Rectal smooth muscle tissue (tissue), 1 donor: Measurements from ENCODE around the gene DNAH10.

Experiments
- H3K27ac ChIP-seq: one replicate; pipeline ENCODE4 v1.7.0; 2013; ENCODE audit warnings: low read depth, low read length, inconsistent platforms
- H3K27me3 ChIP-seq: one replicate; pipeline ENCODE4 v1.7.0; 2013; ENCODE audit warnings: low read length; ENCODE audit not compliant: control insufficient read depth, insufficient read depth
- H3K36me3 ChIP-seq: one replicate; pipeline ENCODE4 v1.7.0; 2013; ENCODE audit warnings: low read length; ENCODE audit not compliant: control insufficient read depth, insufficient read depth
- H3K4me1 ChIP-seq: one replicate; pipeline ENCODE4 v1.7.0; 2013; ENCODE audit warnings: low read length; ENCODE audit not compliant: control insufficient read depth, insufficient read depth
- H3K4me3 ChIP-seq: one replicate; pipeline ENCODE4 v1.7.0; 2013; ENCODE audit warnings: low read length
- H3K9ac ChIP-seq: one replicate; pipeline ENCODE4 v1.7.0; 2013; ENCODE audit warnings: low read length

DNAH10 gene

DNA sequence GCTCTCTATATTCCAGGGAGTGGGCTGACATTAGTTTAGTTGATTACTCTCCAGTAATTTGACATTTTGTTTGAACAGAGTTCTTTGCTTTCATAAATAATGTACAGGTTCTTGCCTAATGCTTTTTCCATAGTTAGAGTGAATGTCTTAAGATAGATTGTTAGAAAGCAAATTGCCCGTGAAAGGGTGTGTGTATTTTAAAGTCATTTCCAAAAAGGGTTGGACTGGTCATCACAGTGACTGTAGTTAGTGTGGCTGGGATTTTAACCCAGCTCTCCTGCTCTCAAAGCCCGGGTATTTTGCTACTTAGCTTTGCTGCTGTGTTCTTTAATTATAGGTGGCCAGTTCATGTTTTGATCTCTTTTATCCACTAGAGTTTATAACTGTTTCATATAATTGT lies 74.2 kb downstream of the DNAH10 start:
- Histone ChIP-seq H3K4me3 (no peak overlapping the region), H3K9ac (no peak overlapping the region), H3K36me3 (no peaks in the 10 kb centered on the region), H3K4me1 (no peaks in the 10 kb centered on the region), H3K27ac (no peak overlapping the region), H3K27me3 (no peaks in the 10 kb centered on the region)

DNA sequence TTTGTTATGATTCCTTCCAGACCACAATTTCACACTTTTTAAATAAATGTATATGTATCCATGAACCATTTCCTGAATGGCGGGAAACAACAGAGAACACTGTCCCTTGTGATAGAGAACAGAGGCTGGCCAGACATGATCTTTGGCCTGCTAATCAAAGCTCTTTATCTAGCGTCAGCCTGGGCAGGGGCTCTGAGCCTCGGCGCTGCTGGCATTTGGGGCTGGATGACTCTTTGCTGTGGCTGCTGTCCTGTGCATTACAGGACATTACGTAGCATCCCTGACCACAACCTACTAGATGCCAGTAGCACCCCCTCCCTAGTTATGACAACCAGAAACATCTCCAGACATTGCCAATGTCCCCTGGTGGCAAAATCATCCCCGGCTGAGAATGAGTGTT lies 77.7 kb downstream of the DNAH10 start:
- H3K4me1 ChIP-seq = no peaks in the 10 kb centered on the region
- H3K9ac ChIP-seq = no peak overlapping the region
- no peak overlapping the region for H3K4me3 ChIP-seq
- no peaks in the 10 kb centered on the region for H3K36me3 ChIP-seq
- H3K27ac ChIP-seq = no peak overlapping the region
- H3K27me3 ChIP-seq = peaks cover 2% of the 10 kb centered on the region

DNA sequence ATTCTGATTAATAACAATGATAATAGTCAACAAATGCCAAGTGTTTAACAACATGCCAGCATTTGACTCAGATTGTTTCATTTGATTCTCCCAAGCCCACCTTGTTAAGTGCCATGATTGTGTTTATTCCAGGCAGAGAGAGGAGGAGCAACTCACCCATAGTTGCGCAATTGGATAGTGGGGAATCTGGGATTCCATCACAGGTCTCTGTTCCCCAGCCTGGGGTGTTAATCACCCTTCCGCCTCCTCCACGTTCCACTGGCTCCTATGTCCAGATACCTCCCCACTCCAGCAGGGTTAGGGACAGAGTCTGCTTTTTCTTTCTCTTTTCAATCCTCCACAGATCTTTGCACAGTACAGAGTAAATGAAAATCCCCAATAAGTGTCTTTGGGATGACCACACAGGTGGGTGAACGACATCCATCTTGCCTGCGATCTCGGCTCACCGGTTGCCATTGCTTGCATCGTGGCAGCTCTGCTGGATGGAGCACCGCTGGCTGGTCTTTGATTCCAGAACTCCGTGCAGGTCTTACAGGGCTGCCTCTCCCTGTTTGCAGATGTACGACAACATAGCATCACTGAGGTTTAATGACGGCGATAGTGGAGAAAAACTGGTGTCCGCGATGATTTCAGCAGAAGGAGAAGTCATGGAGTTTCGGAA lies 78.8 kb downstream of the DNAH10 start:
- no peaks in the 10 kb centered on the region for H3K36me3 ChIP-seq

DNA sequence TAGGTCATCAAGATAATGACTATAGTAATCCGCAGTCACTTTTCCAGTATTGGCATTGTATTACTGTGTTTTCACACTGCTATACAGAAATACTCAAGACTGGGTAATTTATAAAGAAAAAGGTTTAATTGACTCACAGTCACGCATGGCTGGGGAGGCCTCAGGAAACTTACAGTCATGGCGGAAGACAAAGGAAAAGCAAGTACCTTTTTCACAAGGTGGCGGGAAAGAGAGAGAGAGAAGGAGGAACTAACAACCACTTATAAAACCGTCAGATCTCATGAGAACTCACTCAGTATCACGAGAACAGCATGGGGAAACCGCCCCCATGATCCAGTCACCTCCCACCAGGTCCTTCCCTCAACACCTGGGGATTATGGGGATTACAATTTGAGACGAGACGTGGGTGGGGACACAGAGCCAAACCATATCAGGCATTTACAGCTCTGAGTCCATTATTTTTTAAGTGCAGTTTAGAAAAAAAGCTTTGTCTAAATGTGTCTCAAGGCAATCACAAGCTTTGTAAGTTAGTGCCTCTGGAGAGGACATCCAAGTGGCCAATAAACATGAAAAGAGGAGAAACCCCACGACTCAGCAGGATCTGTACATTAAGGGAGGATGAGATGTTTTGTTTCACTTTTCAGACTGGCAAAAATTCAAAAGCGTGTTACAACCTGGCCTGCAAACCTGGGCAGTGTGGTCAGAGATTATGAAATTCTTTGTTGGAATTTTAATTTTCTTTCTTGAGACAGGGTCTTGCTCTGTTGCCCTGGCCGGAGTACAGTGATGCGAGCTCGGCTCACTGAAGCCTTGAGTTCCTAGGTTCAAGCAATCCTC lies 82.0 kb downstream of the DNAH10 start:
- Histone ChIP-seq H3K36me3 (no peaks in the 10 kb centered on the region), H3K27ac (no peak overlapping the region), H3K9ac (no peak overlapping the region), H3K27me3 (peaks cover 2% of the 10 kb centered on the region), H3K4me1 (no peaks in the 10 kb centered on the region), H3K4me3 (no peak overlapping the region)

More for the DNA sequence above, 78.8 kb downstream of the DNAH10 start:
- H3K27ac ChIP-seq = no peak overlapping the region
- no peaks in the 10 kb centered on the region for H3K4me1 ChIP-seq
- peaks cover 2% of the 10 kb centered on the region for H3K27me3 ChIP-seq
- no peak overlapping the region for H3K4me3 ChIP-seq
- H3K9ac ChIP-seq = no peak overlapping the region

DNA sequence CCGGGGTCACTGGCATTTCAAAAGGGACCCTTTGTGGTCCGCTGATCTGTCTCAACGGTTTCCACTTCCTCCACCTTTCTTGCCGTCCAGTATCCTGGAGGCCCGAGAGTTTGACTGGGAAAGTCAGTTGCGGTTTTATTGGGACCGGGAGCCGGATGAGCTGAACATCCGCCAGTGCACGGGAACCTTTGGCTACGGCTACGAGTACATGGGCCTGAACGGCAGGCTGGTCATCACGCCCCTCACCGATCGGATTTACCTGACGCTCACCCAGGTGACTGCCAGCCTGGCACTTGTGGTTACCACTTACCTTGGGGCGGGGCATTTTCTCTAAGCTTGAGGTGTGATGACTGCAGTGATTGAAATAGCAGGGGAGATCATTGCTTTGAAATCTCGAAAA lies 83.8 kb downstream of the DNAH10 start:
- Histone ChIP-seq H3K36me3 (no peaks in the 10 kb centered on the region), H3K27ac (no peak overlapping the region), H3K4me3 (no peak overlapping the region), H3K9ac (no peak overlapping the region), H3K27me3 (peaks cover 2% of the 10 kb centered on the region), H3K4me1 (no peaks in the 10 kb centered on the region)

DNA sequence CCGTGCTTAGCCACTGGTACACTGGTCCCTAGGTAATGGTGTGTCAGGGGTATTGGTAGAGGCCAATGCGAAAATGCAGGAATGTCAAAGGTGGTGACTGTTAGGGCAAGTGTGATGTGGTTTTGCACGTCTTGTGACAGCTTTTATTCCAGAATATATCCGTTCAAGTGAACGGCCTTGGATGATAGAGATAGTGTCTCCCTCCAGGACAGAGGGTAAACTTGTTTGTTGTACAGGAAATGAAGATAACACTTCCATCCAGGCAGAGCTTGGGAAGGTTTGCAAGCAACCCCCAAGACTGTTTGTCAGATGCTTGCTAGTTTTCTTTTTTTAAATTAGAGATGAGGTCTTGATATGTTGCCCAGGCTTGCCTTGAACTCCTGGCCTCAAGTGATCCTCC lies 84.2 kb downstream of the DNAH10 start:
- H3K36me3 ChIP-seq = no peaks in the 10 kb centered on the region
- H3K27ac ChIP-seq = no peak overlapping the region
- peaks cover 2% of the 10 kb centered on the region for H3K27me3 ChIP-seq
- H3K4me1 ChIP-seq = no peaks in the 10 kb centered on the region
- H3K9ac ChIP-seq = no peak overlapping the region
- H3K4me3 ChIP-seq = no peak overlapping the region

DNA sequence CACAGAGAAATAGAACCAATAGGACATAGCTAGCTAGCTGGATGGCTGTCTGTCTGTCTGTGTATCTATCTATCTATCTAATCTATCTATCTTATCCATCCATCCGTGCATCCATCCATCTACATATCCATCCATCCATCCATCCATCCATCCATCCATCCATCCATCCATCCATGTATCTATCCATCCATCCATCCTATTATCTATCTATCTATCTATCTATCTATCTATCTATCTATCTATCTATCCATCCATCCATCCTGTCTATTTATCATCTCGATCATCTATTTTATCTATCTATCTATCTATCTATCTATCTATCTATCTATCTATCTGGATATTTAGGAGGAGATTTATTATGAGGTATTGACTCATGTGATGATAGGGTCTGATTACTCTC lies 84.9 kb downstream of the DNAH10 start:
- H3K36me3 ChIP-seq = no peaks in the 10 kb centered on the region
- no peaks in the 10 kb centered on the region for H3K4me1 ChIP-seq
- peaks cover 2% of the 10 kb centered on the region for H3K27me3 ChIP-seq
- no peak overlapping the region for H3K9ac ChIP-seq
- no peak overlapping the region for H3K27ac ChIP-seq
- no peak overlapping the region for H3K4me3 ChIP-seq

DNA sequence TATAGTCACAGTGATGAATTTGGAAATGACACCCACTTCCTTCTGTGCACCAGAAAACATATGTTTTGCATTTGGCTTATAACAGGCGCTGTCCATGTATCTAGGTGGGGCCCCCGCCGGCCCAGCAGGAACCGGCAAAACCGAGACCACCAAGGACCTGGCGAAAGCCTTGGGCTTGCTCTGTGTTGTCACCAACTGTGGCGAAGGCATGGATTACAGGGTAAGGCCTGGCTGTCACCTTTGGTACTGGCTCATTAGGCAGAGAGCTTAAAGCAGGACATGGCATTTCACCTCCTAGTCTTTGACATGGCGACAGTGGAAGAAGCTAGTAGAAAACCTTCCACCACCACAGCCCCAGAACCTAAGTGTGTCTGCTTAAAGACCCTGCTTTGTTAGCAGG lies 85.8 kb downstream of the DNAH10 start:
- H3K4me1 ChIP-seq = no peaks in the 10 kb centered on the region
- H3K4me3 ChIP-seq = no peak overlapping the region
- H3K36me3 ChIP-seq = no peaks in the 10 kb centered on the region
- no peak overlapping the region for H3K9ac ChIP-seq
- H3K27me3 ChIP-seq = no peaks in the 10 kb centered on the region
- no peak overlapping the region for H3K27ac ChIP-seq

DNA sequence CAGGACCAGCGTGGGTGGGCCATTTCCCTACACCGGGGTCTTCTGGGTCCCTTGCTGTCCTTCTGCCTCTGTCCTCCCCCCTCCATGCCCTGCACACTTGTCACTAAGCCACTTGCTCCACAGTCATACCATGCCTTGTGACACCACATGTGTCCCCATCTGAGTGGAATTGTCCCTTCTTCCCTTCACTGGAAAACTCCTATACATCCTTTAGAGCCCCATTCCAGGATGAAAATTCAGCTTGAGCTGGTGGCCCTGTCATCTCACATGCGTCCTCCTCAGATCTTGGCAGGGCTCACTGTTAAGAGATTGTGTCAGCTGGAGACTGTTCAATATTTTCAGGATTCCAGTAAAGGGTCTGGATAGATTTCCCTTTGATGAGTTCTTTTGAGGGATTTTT lies 87.4 kb downstream of the DNAH10 start:
- no peak overlapping the region for H3K27ac ChIP-seq
- H3K36me3 ChIP-seq = no peaks in the 10 kb centered on the region
- no peak overlapping the region for H3K9ac ChIP-seq
- no peaks in the 10 kb centered on the region for H3K27me3 ChIP-seq
- no peak overlapping the region for H3K4me3 ChIP-seq
- H3K4me1 ChIP-seq = no peaks in the 10 kb centered on the region

DNA sequence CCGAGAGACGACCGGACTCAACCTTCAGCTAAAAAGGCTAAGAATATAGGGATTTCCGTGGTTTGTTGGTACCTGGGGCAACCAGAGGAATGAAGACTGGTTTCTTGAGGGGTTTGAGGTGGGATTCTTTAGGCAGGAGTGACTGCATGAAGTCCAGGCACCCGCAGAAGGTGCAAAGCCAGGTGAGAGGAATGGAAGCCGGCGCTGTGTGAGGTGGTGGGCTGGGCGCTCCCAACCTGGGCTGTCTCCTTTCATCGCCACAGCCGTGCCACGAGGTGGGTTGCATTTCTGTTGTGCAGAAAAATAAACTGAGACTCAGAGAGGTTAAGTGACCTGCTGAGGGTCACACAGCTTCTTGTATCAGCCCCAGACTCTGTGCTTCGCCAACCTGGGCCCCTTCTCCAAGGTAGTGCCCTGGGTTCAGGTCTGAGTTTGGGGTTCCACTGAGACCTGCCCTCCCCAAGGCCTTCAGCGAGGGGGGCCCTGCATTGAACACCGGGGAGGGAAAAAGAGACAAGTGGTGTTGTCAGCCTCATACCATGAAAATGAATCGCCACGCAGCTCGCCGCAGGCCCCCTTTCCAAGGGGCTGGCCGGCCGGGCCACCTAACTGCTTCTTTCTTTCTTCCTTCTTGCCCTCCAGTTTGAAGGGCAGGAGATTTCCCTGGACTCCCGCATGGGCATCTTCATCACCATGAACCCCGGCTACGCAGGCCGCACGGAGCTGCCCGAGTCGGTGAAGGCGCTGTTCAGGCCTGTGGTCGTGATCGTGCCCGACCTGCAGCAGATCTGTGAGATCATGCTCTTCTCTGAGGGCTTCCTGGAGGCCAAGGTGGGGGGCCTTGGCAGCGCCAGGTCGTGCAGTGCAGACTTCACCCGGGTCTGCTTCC lies 88.4 kb downstream of the DNAH10 start:
- Histone ChIP-seq H3K36me3 (no peaks in the 10 kb centered on the region), H3K4me3 (no peak overlapping the region), H3K27ac (no peak overlapping the region), H3K4me1 (no peaks in the 10 kb centered on the region), H3K9ac (no peak overlapping the region), H3K27me3 (no peaks in the 10 kb centered on the region)

DNA sequence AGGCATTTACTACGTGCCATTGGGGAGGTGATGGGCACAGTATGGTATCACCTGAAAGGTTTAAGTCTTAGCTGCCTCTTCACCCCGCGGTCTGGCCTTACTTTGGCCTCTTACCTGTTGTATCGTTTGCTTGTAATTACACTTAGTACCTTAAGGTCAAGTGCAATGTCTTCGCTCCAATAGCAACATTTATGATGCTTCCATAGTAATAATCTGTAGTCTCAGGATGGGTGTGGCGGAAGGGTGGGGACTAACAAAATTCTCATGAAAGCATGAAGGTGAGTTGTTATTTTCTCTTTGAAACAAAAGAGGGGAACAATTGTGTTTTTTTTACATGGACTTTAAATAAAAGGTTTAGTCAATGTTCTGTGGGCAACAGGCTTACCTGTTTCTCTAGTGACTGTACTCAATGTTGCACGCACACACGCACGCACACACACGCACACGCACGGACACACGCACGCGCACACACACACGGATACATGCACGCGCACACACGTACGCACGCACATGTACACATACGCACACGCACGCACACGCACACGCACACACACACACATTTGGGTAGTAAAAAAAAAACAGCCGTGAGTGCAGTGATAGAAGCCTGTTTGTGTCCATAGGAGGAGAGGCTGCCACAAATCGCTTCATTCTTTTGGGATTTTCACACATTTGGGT lies 91.4 kb downstream of the DNAH10 start:
- no peaks in the 10 kb centered on the region for H3K4me1 ChIP-seq
- no peak overlapping the region for H3K27ac ChIP-seq
- no peak overlapping the region for H3K4me3 ChIP-seq
- no peaks in the 10 kb centered on the region for H3K27me3 ChIP-seq
- no peaks in the 10 kb centered on the region for H3K36me3 ChIP-seq
- H3K9ac ChIP-seq = no peak overlapping the region

DNA sequence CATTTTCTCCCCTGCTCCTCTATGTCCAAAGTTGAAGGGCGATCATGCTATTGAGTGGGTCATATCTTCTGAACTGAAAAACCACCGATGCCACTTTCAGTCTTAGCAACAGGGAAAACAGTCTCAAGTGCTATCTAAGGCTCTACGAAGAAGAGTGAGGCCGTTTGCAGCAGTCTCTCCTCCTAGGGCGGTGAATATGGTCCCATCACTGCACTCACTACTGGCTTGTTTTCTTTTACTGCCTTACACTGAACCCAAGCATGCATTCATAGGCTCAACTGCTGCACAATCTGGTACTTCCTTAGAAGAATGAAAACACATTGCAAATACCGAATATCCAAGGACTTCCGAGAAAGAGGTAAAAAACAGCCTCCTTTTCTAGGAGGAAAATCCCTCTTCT lies 92.1 kb downstream of the DNAH10 start:
- Histone ChIP-seq H3K27me3 (no peaks in the 10 kb centered on the region), H3K9ac (no peak overlapping the region), H3K27ac (no peak overlapping the region), H3K4me3 (no peak overlapping the region), H3K4me1 (no peaks in the 10 kb centered on the region), H3K36me3 (no peaks in the 10 kb centered on the region)
